Measurements from ENCODE around the gene SMAD2.

GRCh38 chr18:47779381-47779780, 151.1 kb downstream of the SMAD2 start:
- TF ChIP-seq REST (IDR thresholded peaks at IDR 0.05; ENCODE audit: insufficient read depth in 1 of 2, low read depth in 2 of 2, low read length in 1 of 2) = no peak
- TF ChIP-seq, protein P1, sequence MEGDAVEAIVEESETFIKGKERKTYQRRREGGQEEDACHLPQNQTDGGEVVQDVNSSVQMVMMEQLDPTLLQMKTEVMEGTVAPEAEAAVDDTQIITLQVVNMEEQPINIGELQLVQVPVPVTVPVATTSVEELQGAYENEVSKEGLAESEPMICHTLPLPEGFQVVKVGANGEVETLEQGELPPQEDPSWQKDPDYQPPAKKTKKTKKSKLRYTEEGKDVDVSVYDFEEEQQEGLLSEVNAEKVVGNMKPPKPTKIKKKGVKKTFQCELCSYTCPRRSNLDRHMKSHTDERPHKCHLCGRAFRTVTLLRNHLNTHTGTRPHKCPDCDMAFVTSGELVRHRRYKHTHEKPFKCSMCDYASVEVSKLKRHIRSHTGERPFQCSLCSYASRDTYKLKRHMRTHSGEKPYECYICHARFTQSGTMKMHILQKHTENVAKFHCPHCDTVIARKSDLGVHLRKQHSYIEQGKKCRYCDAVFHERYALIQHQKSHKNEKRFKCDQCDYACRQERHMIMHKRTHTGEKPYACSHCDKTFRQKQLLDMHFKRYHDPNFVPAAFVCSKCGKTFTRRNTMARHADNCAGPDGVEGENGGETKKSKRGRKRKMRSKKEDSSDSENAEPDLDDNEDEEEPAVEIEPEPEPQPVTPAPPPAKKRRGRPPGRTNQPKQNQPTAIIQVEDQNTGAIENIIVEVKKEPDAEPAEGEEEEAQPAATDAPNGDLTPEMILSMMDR (IDR thresholded peaks at IDR 0.05) = no peak
- TF ChIP-seq SIN3A (IDR thresholded peaks at IDR 0.05; ENCODE audit: borderline replicate concordance, insufficient read depth, low read depth, low read length) = no peak
- no peak for TF ChIP-seq POLR2AphosphoS5 (IDR thresholded peaks at IDR 0.05; ENCODE audit: low read depth, low read length)
- no peak for TF ChIP-seq TCF7L2 (IDR thresholded peaks at IDR 0.05; ENCODE audit: low read depth, low read length)
